Stimulated activated CD4-positive, alpha-beta T cell treated with anti-CD3 and anti-CD28 coated beads, Interleukin-4, amount 100 ng/mL, for 1 hour (primary cell): ENCODE measurements around the gene VSX1.

Experiments used
- DNase-seq: peaks from one replicate; pipeline ENCODE4 v3.0.0-alpha.2; 2020

The VSX1 gene

DNA sequence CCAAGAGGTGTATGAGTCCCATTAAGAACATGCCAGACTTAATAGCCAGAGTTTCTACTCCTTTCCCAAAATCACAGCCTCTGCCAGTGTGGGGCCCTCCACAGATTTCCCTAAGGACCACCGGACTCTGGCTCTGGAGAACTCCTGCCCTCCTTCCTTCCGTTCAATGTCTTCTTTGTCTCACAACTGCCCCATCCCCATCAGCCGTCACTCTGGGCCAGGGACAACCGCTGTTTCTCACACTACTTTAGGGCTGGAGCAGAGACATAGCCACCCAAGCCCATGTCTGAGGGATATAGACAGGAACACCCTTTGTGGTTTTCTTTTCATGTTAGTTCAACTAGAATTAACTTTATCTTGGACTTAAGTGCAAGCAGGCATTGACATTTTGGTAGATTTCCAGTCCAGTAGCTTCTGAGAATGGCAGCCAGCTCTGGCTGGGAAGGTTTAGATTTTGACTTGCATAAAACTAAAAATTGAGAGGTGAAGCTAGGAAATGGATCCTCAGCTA is 17.3 kb downstream of the VSX1 start:
- no peak for DNase-seq

GRCh38 chr20:25063981-25064380 is 18.0 kb downstream of the VSX1 start:
- no peak for DNase-seq

DNA sequence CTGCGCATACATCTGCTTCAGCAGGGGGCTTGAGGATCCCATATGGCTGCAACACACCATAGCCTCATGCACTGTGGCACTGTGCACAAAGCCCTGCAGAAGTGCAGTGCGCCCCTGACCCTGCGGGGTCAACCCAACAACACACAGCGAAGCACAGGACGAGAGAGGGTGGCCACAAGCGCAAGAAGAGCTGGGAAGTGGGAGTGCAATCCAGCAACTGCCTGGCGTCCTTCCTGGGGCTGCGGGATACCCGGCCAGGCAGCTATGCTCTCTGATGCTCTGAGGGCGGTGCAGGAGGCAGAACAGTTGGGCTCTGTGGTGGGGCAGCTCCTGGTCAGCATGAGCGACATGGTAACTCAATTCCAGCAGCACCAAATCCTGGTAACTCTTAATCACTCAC is 18.4 kb downstream of the VSX1 start:
- DNase-seq: no peak

GRCh38 chr20:25062841-25063240 is 19.1 kb downstream of the VSX1 start:
- no peak for DNase-seq

- DNase-seq: no peak
Measured at GRCh38 chr20:25061821-25062530, 20.0 kb downstream of the VSX1 start.

DNA sequence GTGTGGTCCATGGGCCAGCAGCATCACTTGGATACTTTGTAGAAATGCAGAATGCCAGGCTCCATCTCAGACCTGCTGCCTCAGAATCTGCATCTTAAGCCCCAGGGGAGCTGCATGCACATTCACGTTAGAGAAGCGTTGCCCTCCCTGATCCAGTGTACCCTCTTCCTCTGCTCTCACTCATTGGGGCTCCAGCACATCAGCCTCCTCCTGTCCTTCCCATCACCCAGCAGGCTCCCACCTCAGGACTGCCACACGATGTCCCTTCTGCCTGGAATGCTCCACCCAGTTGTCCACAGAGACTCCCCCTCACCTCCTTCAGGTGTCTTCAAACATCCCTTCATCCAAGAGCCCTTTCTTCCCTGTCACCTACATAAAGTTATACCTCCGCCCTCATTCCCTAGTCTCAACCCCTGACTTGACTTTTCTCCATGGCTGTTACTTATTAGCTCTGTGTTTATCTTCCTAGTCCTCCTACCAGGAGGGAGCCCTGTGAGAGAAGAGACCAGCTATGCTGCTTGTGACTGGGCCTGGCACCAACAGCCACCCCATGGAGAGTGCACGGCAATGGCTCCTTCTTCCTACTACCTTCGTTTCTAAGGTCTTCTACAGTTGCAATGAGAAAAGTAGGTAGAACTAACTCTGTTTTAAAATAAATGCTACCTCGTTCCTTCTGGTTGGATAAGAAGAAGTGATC is 20.7 kb downstream of the VSX1 start:
- no peak for DNase-seq

DNA sequence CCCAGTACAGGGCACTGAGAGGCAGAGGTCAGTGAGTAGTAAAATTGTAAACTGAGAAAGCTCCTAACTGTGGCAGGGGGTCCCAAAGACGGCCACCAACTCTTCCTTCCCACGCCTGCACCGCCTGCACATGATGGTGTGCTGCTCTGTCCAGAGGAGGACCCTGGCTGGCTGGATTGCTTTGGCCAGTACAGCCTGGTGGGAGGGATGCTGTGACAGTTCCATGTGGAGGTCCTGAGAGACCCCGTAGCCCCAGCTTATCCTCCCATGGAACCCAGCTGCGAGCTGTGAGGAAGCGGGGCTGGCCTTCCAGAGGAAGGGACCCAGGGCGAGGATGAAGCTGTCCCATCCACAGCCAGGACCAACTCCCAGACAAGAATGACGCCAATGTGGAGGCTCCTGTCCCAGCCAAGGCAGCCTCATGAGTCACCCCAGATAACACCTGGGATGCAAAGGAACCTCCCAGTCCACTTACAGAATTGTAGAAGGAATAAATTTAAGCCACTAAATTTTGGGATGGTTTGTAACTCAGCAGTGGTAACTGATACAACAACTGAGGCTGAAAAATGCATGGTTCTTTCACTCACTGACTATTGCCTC is 22.0 kb downstream of the VSX1 start:
- no peak for DNase-seq

DNA sequence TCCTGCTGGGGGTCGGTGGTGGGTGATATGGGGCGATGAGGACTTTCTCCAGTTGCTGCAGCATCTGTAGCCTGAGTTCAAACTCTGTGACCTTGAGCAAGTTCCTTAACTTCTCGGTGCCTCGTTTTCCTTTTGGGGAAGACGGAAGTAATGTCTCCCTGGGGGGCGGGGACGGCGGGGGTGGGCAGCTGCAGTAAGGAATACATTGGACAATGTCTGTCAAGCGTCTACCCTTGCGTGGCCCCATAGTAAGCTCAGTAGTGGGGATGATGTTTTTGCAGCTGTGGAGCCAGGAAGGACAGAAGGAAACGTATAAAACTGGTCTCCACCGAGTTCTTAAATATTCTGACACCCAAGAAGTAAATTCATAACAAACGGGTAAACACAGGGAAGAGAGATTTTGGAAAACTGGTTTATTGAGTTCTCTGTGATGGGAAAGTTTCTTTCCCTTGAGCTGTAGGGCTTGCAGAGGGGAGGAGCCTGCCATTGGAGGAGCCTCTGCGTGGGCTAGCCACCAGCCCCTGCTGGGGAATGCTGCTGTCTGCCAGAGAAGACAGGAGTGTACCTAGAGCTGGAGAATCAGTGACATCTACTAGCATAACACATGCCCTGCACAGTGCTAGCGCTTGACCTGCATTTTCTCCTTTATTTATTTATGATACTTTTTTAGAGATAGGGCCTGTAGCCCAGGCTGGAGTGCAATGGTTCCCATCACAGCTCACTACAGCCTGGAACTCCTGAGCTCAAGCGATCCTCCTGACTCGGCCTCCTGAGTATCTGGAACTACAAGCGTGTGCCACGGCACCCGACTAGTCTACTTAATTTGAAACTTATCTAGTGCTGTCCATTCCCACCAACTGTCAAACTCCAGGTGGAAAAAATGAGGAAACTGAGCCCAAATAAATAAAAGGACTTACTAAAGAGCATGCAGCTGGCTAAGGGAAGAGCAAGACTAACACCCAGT is 22.8 kb downstream of the VSX1 start:
- DNase-seq: no peak

- DNase-seq: peak; percentile 70
Measured at GRCh38 chr20:25058051-25058846, 23.7 kb downstream of the VSX1 start, which contains the start of gene ACSS1. TSS of gene ACSS1 (minus strand) at chr20:25058139. CDS start at chr20:25058102, 37 bp downstream.

- peak; percentile 69 for DNase-seq
Measured at GRCh38 chr20:25057234-25058050, 24.5 kb downstream of the VSX1 start.

DNA sequence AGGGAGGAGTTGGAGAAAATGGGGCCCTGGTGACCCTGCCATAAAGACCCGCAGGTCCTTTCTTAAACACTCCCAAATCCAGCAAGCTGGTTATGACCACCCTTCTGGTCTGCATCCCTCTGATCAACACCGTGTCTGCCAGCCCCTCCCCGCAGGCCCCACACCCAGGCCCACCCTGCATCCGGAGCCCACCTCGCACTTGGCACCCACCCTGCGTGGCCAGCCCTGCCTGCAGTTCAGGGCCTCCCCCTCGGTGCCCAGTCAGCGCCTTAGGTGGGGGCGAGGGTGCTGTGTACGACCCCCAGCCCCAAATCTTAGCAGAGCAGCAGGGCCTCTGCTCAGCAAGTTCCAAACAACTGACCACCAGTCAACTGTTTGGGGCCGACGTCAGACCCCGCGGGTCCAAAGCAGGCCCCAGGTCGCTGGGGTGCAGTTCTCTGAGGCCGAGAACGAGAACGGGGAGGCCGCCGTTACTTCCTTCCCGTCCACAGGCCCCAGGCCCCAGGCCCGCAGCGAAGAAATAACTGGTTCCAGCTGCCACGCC is 25.2 kb downstream of the VSX1 start:
- DNase-seq: no peak

DNA sequence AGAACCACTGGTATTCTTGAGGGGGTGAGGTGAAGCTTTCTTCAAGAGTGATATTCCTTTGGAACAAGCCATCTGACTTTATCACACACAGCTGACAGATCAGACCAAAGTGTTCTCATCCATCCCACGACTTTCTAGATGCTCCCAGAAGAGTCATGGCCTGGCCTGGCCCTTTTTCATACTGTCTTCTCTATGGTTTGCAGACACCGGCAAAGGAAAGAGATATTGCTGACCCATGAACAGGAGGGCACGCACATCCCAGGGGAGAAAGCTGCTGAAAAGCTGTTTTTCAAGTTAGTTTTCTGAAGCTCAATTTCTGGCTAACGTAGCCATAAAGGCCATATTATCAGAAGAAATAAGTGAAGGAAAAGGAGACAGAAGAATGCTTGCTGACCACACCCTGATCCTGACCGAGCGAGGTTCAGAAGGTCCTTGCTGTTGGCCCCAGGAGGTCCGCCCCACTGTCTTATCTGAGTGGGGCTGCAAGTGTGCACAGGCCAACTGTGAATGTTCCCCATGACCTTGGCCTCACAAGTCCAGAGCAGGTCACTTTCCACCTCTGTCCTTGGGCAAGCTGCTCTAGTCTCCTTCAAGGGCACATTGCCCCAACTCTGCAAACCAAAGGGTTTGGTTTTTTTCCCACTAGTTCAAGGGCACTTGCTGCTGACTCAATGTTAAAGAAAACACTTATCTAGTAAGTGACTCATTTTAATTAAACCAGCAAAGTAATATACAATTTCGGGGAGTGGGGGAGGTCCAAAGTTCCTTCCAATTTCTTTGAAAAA is 26.0 kb downstream of the VSX1 start:
- DNase-seq: no peak

DNA sequence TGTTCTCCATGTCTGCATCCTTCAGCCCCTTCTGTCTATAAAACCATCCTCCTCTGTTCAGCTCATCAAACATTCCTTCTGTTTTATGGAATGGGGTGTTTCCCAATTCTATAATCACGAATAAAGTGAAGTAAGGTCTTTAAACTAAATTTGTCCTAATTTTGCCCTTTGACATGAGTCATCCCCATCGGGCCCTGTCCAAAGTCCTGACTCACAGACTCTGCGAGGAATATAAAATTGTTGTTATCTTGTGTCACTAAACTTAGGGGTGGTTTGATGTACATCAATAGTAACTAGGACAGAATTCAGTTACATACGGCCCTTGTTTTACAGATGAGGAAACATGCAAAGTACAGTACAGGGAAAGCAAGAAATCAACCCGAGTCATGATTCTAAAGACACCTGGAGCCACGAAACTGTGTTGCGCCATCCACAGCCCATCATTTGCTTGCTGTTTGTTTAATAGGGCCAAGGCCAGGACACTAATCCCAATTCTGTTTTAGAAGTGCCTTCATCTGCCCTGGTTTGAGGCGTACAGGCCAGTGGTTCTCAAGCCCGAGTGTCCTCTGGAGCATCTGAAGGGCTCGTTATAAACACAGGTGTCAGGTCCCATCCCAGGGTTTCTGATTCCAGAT is 26.8 kb downstream of the VSX1 start:
- no peak for DNase-seq

DNA sequence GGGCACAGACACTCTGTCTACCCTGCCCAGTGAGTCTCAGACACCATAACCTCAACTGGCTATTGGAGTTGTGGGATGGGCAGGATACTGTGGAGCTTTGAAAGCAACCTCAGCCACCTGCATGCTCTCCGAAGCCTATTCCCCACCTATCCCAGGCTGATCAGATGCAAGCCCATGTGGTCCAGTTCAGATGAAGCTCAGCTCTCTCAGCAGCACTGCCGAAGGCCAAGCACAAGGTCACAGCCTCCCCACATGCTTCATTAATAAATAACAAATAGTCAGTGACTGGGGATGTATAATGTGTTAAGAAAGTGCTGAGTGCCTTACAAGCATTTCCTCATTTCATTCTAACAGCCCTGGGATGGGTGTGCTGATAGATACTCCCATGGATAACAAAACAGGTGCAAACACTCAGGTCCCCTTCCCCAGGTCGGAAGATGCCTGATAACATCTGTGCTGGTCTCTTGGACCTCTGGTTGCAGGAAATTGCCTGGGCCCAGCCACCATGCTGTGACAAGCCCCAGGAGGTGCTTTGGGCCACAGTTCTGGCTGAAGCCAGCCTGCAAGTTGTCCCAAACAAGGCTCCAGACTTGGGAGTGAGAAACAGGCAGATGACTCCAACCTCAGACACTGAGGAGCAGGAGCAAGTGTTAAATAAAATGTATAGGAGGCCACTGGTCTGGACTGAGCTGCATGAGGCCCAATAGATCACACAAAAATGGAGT is 27.7 kb downstream of the VSX1 start:
- DNase-seq: no peak

DNA sequence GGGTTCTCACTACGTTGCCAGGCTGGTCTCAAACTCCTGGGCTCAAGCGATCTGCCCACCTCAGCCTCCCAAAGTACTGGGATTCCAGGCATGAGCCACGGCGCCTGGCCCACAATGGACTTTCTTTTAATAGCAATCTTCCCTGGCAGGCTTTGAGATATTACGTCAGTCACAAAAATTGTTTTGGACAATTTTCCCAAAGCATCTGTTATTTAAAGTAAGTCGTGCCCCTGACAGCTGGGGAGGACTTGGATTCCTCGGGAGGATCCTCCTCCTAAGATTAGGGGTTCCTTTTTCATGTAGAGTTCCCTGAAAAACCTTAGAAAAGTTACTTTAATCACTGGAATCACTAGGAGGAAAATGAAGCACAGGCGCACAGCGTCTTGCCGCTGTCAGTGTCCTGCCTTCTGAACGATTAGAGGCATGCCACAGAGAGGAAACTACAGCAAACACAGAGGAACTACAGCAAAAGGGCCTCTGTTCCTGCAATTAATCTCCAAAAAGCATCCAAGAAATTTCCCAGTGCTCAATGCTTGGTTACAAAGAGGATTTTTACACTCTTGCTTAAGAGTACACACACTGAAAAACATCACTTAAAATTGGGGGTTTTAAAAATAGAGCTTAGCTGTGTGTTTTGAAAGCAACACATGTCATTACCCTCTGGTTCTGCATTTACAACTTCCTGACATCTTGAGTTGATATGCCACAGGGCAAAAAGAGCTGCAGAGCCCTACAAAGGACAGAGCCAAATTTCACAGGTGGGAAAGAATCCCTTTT is 28.5 kb downstream of the VSX1 start:
- DNase-seq: no peak

GRCh38 chr20:25052255-25053194 is 29.4 kb downstream of the VSX1 start:
- no peak for DNase-seq
